HG02840 (cell line): ENCODE data around the gene CRMP1.
"Not testable (repeated sequence)": the region's sequence is repeated elsewhere in the genome, so short reads cannot be mapped to it uniquely, and the experiment has no call there.

Source experiments
- ATAC-seq: cut with Tn5 transposase; IDR thresholded peaks from one replicate; pipeline ENCODE4 v1.9.1; 2021; ENCODE audit warnings: mild to moderate bottlenecking, moderate library complexity, moderate number of reproducible peaks; ENCODE audit not compliant: unreplicated experiment, low FRiP score

The CRMP1 gene

GRCh38 chr4:5863461-5864113 lies 29.3 kb downstream of the CRMP1 start:
- ATAC-seq = no peak

DNA sequence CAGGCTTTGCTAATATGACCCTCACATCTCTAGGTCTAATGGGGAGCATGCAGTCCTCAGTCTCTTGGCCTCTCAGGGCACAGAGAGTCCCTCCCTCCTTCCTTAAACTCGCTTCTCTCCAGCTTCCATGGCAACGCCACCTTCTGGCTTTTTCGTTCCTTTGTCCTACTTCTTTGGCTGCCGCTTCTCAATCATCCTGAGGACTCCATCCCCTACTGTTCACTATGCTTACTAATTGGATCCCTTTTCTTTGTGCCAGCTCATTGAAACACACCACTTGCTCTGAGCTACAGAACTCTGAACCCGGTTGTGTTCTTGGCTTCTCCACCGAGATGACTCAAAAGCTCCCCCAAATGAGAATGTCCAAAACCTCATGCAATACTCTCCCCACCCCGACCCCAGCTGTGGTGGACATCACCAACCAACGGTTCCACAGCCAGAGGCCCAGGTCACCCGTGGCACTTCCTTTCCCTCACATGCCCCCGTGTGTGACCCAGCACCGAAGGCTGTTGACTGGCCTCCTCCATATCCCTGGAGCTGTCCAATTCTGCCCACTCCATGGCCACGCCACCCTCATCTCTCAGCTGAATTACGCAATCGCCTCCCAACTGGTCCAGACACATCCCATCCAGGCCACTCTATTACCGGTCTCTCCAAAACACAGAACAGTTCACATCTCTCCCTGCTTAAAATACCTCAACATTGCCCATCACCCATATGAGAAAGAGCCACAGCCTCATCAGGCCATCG lies 34.7 kb downstream of the CRMP1 start:
- ATAC-seq = no peak

DNA sequence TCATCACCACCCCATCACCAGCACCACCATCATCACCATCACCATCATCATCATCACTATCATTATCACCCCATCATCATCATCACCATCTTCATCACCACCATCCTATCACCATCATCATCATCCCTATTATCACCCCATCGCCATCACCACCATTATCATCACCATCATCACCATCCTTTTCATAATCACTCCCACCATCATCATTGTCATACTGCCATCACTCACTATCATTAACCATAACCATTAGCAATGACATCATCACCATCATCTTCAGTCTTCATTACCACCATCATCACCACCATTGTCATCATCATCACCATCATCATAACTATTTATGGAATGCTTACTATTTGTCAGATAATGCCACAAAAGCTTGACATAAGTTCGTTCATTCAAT lies 35.7 kb downstream of the CRMP1 start:
- ATAC-seq = no peak

DNA sequence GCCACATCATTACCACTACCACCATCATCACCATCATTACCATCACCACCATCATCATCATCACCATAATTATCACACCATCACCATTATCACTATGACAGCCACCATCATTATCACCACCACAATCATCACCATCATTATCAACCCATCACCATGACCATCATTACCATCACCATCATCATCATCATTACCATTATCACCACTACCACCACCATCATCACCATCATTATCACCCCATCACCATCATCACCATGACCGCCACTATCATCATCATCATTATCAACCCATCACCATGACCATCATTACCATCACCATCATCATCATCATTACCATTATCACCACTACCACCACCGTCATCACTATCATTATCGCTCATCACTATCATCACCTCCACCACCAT lies 36.5 kb downstream of the CRMP1 start:
- ATAC-seq = not testable (repeated sequence)

DNA sequence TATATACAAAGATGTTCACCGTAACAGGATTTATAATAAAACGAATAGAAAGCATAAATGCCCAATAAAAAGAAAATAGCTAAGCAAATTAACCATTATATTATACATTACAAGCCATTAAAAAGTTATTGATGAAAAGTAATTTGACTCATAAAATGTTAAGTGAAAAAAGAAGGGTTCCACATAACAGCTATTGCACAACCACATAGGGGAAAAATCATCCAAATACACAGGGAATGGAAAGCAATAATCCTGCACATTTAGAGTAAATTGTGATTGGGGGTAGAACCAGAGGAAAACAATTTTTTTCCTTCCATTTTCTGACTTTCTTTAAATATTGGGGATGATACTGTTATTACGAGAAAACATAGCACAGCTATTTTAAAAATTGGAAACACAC lies 38.0 kb downstream of the CRMP1 start:
- ATAC-seq = no peak

DNA sequence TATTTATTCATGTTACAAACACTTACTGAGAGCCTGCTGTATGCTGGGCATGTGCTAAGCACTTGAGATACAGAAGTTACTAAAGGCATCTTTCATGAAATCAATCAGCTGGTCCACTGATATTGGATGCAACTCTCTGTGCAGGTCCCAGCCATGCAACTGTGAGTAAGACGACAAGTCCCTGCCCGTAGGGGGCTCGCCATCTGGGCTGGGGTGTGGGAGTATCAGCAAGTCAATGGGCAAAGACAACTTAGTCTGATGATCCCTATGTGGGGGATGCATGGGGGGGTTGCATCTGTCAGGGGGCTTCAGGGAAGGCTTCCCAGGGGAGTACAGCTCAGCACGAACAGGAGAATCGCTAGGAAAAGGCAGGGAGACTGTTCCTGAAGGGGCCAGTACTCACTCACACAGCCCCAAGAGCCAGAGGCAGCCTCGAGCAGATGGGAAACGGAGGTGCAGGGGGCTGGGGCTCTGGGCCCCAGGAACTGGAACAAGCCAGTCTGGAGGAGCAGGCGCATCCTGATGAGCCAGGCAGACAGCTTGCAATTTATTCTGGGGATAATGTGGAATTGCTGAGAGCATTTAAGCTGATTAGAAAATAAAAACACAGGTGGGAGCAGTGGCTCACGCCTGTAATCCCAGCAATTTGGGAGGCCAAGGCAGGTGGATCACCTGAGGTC lies 40.2 kb downstream of the CRMP1 start:
- no peak for ATAC-seq

DNA sequence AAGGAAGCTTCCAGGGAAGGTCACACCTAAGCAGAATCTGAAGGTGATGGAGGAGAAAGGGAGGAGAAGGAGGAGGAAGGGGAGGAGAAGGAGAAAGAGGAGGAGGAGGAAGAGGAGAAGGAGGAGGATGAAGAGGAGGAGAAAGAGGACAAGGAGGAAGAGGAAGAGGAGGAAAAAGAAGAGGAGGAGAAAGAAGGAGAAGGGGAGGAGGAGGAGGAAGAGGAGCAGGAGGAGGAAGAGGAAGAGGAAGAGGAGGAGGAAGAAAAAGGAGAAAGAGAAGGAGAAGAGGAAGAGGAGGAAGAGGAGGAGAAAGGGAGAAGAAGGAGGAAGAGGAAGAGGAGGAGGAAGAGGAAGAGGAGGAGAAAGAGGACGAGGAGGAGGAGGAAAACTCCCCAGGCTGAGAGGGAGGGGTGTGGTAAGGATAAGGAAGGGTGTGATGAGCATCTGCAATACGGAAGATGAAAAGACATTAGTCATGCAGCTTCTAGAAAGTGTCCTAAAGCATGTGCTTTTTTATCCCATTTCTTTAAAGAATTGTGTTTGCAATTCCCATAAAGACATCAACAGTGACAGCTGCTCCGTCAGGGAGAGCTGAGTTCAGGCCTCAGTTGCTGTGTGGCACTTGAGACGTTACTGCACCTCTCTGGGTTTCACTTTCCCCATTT lies 41.1 kb downstream of the CRMP1 start:
- ATAC-seq = no peak

DNA sequence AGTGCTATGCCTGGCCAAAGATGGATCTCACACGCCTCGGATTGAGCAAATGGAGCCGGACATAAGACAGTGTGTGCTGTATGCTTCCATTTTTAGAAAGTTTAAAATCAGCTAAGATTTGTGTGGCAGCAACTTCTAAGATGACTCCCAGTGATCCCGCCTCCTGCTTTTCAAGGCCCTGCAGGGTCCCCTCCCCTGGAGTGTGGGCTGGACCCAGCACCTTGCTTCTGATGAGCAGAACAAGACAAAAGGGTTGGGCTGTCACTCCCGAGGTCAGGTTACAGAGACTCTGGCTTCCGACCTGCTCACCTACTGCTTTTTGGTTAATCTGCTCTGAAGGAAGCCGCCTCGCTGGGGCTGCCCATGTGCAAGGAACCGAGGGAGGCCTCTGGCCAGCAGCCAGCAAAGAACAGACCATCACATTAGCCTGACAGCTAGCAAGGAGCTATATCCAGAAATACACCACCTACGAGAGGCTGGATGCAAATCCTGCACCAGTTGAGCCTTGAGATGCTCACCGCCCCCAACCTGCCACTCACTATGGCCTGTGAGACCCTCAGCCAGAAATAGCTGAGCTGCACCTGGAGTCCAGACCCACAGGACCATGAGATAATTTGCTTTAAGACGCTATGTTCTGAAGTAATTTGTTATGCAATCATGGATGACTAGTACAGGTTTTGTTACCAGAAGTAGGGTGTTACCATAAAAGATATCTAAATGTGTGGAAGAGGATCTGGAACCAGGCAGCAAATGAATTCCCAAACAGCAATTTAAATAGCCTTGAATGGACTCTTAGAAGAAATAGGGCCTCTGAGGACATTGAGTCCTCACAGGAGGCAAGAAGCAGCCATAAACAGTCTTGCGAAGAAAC lies 47.6 kb downstream of the CRMP1 start:
- ATAC-seq = no peak

GRCh38 chr4:5843573-5844530 lies 49.0 kb downstream of the CRMP1 start:
- no peak for ATAC-seq

- no peak for ATAC-seq
Measured at GRCh38 chr4:5842456-5842855, 50.4 kb downstream of the CRMP1 start.

DNA sequence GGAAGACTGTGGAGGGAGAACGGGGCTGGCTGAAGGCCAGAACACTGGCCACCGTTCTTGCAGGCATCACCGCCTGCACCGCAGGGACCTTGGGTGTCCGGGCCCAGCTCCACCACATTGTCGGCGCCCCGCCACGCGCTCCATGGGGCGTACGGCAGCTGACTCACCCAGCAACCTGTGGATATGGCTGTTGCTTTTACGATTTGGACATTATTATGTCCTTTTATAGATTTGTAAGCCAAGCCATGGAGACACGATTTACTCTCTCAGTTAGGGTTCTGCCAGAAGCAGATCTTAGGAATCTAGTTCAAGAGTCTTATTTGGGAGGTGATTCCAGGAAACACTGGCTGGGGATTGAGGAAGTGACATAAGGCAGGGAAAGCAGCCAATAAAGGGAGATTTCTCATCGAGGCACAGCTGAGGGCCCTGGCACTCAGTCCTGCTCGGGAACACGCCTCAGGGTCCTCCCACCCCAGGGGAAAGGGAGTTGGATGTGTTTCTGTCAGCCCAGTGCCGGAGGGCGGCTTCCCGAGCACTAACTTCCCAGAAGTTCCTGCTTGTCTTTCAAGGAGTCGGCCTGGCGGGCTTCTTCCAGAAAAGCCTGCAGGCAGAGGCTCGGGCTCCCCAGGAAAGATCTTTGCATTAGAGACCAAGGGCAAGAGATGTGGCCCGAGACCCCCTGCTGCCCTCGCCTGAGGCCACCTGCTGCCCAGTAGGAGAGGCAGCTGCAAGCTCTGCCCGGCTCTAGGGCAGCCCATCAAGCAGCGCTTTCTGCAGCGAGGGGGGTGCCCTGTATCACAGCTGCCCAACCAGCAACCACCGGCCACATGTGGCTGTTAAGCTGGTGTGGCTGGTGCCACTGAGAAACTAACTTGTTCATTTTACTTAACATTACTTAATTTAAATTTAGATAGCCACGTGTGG lies 52.9 kb downstream of the CRMP1 start:
- no peak for ATAC-seq

DNA sequence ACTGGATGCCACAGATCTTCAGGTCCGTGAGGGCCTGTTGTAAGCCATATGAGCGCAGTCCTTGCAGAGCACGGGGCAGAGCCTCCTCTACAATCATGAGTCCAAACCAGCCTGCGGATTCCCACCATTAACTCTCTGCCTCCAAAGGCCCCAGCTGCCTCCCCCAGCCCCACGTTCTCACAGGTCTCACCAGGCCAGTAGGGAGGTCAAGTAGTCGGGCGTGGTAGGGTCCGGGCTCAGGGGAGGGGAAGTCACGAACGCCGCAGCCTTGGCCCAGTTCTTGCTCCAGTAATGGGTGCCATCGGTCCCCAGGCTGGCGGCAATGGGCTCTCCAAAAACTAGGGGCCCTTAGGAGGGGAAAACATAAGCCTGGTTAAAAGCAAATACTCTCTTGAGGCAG lies 53.6 kb downstream of the CRMP1 start:
- ATAC-seq = no peak

- not testable (repeated sequence) for ATAC-seq
Measured at GRCh38 chr4:5837483-5837882, 55.4 kb downstream of the CRMP1 start.

GRCh38 chr4:5836943-5837342 lies 55.9 kb downstream of the CRMP1 start:
- no peak for ATAC-seq

DNA sequence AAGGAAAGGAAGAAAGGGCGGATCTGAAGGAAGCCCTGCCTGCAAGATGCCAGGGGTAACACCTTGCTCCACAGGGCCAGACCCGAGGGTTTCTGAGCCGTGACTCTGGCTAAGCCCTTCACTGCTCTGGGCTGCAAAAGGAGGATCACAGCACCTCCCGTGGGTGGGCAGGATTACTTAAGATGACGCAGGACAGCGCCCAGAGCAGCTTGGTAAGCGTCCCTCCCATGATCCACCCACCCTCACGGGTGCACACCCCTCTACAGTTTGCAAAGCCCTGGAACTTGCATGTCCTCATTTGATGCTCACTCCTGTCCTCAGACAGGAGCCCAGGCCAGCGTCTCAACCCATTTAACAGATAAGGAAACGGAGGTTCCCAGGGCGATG lies 64.9 kb downstream of the CRMP1 start:
- ATAC-seq = no peak

DNA sequence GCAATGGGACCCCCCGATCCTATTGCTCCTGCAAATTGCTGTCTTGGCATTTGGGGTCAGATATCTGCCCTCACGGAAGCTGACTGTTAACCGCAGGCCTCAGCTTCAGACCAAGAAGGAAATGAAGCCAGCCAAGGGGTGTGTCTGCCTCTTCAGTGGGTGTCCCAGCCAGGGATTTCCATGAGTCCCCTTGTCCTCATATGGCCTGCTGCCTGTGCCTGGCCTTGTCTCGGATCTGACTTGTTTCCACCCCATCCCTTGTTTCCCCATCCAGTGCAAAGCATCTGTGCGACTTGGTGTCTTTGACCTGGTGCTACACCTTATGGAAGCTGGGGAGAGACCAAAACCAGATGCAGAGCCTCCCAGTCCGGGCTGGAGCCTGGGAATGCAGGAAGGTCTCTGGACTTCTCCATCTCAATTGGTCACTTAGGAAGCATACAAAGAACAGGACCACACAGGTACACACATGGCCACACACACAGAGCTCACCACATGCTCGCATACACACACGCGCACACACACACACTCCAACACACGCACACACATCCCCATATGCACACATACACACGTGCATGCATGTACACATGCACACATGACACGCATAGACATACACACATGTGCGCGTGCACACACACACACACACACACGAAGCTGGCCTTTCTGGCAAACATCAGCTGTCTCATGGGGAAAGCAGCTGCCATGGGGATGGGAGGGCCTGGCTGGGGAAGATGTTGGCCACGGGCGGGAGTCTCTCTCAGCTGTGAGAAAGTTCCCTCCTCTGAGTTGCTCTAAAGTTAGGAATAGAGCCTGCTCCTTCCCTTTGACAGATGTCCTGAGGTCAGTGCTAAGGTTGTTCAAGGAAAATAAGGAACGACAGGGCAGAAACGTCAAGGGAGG lies 65.5 kb downstream of the CRMP1 start:
- ATAC-seq = no peak

GRCh38 chr4:5826437-5827107 lies 66.3 kb downstream of the CRMP1 start:
- ATAC-seq = no peak
